Adipocyte (in vitro differentiated cells): Measurements from ENCODE around the gene MRLN.
A peak's percentile ranks its signal among the peaks of the same experiment; 100 is the strongest.

Experiments
- DNase-seq: peaks from one replicate; pipeline ENCODE4 v3.0.0-alpha.2; 2015; ENCODE audit warnings: low read depth
- H3K27me3 ChIP-seq: replicated peaks from 2 replicates; pipeline ENCODE4 v1.7.0; 2013; ENCODE audit warnings: mild to moderate bottlenecking, low read length, moderate library complexity; ENCODE audit not compliant: control insufficient read depth, insufficient read depth
- H3K36me3 ChIP-seq: 2 replicates; pipeline ENCODE4 v1.7.0; 2013; ENCODE audit warnings: low read length, mild to moderate bottlenecking, moderate library complexity; ENCODE audit not compliant: control insufficient read depth, insufficient read depth, severe bottlenecking
- H3K4me1 ChIP-seq: 2 replicates; pipeline ENCODE4 v1.7.0; 2013; ENCODE audit warnings: mild to moderate bottlenecking, low read length, moderate library complexity; ENCODE audit not compliant: control insufficient read depth, insufficient read depth
- H3K4me3 ChIP-seq: 2 replicates; pipeline ENCODE4 v1.7.0; 2013; ENCODE audit warnings: mild to moderate bottlenecking, low read length, moderate library complexity
- H3K9ac ChIP-seq: 2 replicates; pipeline ENCODE4 v1.7.0; 2013; ENCODE audit warnings: mild to moderate bottlenecking, low read length, moderate library complexity
- H3K9me3 ChIP-seq: 2 replicates; pipeline ENCODE4 v1.7.0; 2013; ENCODE audit warnings: mild to moderate bottlenecking, low read length, moderate library complexity; ENCODE audit not compliant: control insufficient read depth

MRLN gene

GRCh38 chr10:59720377-59720776 lies 32.9 kb downstream of the MRLN start:
- no peak overlapping the region for H3K9ac ChIP-seq
- no peaks in the 10 kb centered on the region for H3K36me3 ChIP-seq
- H3K4me1 ChIP-seq = no peaks in the 10 kb centered on the region
- DNase-seq = no peak
- no peak overlapping the region for H3K4me3 ChIP-seq
- peaks cover 5% of the 10 kb centered on the region for H3K9me3 ChIP-seq
- H3K27me3 ChIP-seq = peaks cover 12% of the 10 kb centered on the region

- peaks cover 5% of the 10 kb centered on the region for H3K9me3 ChIP-seq
- no peak for DNase-seq
- H3K27me3 ChIP-seq = peaks cover 12% of the 10 kb centered on the region
- no peak overlapping the region for H3K9ac ChIP-seq
- H3K4me3 ChIP-seq = no peak overlapping the region
- no peaks in the 10 kb centered on the region for H3K36me3 ChIP-seq
- no peaks in the 10 kb centered on the region for H3K4me1 ChIP-seq
These were observed 33.9 kb downstream of the MRLN start for GRCh38 chr10:59719374-59719773.

GRCh38 chr10:59718257-59718656 lies 35.0 kb downstream of the MRLN start:
- Histone ChIP-seq H3K36me3 (no peaks in the 10 kb centered on the region), H3K9me3 (peaks cover 5% of the 10 kb centered on the region), H3K4me3 (no peak overlapping the region), H3K27me3 (peaks cover 12% of the 10 kb centered on the region), H3K4me1 (no peaks in the 10 kb centered on the region), H3K9ac (no peak overlapping the region)
- DNase-seq = no peak

- Histone ChIP-seq H3K9ac (no peak overlapping the region), H3K4me1 (peaks cover 8% of the 10 kb centered on the region), H3K9me3 (no peaks in the 10 kb centered on the region), H3K36me3 (no peaks in the 10 kb centered on the region), H3K4me3 (no peak overlapping the region), H3K27me3 (peaks cover 25% of the 10 kb centered on the region)
- no peak for DNase-seq
These were observed 39.9 kb downstream of the MRLN start for GRCh38 chr10:59713196-59713821.

- Histone ChIP-seq H3K36me3 (no peaks in the 10 kb centered on the region), H3K27me3 (peaks cover 29% of the 10 kb centered on the region), H3K9ac (no peak overlapping the region), H3K4me1 (peaks cover 8% of the 10 kb centered on the region), H3K4me3 (no peak overlapping the region), H3K9me3 (no peaks in the 10 kb centered on the region)
- DNase-seq = no peak
These were observed 41.3 kb downstream of the MRLN start for GRCh38 chr10:59711871-59712494.

- Histone ChIP-seq H3K9ac (peak within 1 kb of the TSS; percentile 67), H3K4me3 (peak within 1 kb of the TSS; percentile 82), H3K9me3 (no peaks in the 10 kb centered on the region), H3K27me3 (peaks cover 29% of the 10 kb centered on the region), H3K36me3 (no peaks in the 10 kb centered on the region), H3K4me1 (peaks cover 8% of the 10 kb centered on the region)
- DNase-seq = peak; percentile 52
These were observed 43.7 kb downstream of the MRLN start, which contains the start of gene SLC16A9 for GRCh38 chr10:59709395-59710125. Gene SLC16A9 (minus strand): TSS chr10:59709850. CDS start chr10:59684291, 25,559 bp downstream.

- Histone ChIP-seq H3K9ac (peak overlapping the region; percentile 67), H3K9me3 (no peaks in the 10 kb centered on the region)
- no peak for DNase-seq
These were observed 44.4 kb downstream of the MRLN start for GRCh38 chr10:59708816-59709394.

GRCh38 chr10:59706851-59707797 lies 46.1 kb downstream of the MRLN start:
- Histone ChIP-seq H3K36me3 (no peaks in the 10 kb centered on the region), H3K9ac (no peak overlapping the region), H3K4me1 (peaks cover 8% of the 10 kb centered on the region), H3K27me3 (peaks cover 29% of the 10 kb centered on the region), H3K9me3 (no peaks in the 10 kb centered on the region), H3K4me3 (no peak overlapping the region)
- DNase-seq = no peak

More at GRCh38 chr10:59708816-59709394, 44.4 kb downstream of the MRLN start:
- H3K4me3 ChIP-seq = peak overlapping the region; percentile 82
- peaks cover 8% of the 10 kb centered on the region for H3K4me1 ChIP-seq
- peaks cover 29% of the 10 kb centered on the region for H3K27me3 ChIP-seq
- H3K36me3 ChIP-seq = no peaks in the 10 kb centered on the region

GRCh38 chr10:59705931-59706330 lies 47.3 kb downstream of the MRLN start:
- no peaks in the 10 kb centered on the region for H3K36me3 ChIP-seq
- H3K4me1 ChIP-seq = peaks cover 8% of the 10 kb centered on the region
- peaks cover 23% of the 10 kb centered on the region for H3K27me3 ChIP-seq
- H3K9me3 ChIP-seq = no peaks in the 10 kb centered on the region
- no peak overlapping the region for H3K9ac ChIP-seq
- no peak for DNase-seq
- no peak overlapping the region for H3K4me3 ChIP-seq

- no peaks in the 10 kb centered on the region for H3K36me3 ChIP-seq
- H3K27me3 ChIP-seq = peaks cover 30% of the 10 kb centered on the region
- no peak overlapping the region for H3K9ac ChIP-seq
- no peaks in the 10 kb centered on the region for H3K9me3 ChIP-seq
- no peak overlapping the region for H3K4me3 ChIP-seq
- no peak for DNase-seq
- H3K4me1 ChIP-seq = peaks cover 8% of the 10 kb centered on the region
These were observed 48.6 kb downstream of the MRLN start for GRCh38 chr10:59704630-59705029.
